Astrocyte (in vitro differentiated cells and primary cell): ENCODE data around the gene CRYZ. TPM values are rescaled to one million over a fixed set of nuclear protein-coding genes. Genes with fewer than 3 reads are reported as not detected.

Experiments
- DNase-seq: peaks from one replicate; pipeline ENCODE4 v3.0.0-alpha.2; 2010; ENCODE audit warnings: low read depth
- FAIRE-seq: peaks from 2 replicates; lab custom pipeline; 2011; peaks lifted over from hg19 to GRCh38; lab: Jason Lieb, UNC
- H2AFZ ChIP-seq: 2 replicates; pipeline ENCODE4 v1.6.0; 2012; ENCODE audit warnings: low read depth, low read length, inconsistent platforms
- H3K27ac ChIP-seq: 2 replicates; pipeline ENCODE4 v1.5.1; 2011; ENCODE audit warnings: low read depth, low read length, inconsistent platforms
- H3K27me3 ChIP-seq: 2 replicates; pipeline ENCODE4 v1.6.0; 2011; ENCODE audit warnings: low read length, inconsistent platforms; ENCODE audit not compliant: insufficient read depth
- H3K36me3 ChIP-seq: 2 replicates; pipeline ENCODE4 v1.5.1; 2011; ENCODE audit warnings: low read length, inconsistent platforms; ENCODE audit not compliant: insufficient read depth
- H3K4me1 ChIP-seq: 2 replicates; pipeline ENCODE4 v1.5.1; 2011; ENCODE audit warnings: low read length, inconsistent platforms; ENCODE audit not compliant: insufficient read depth
- H3K4me2 ChIP-seq: 2 replicates; pipeline ENCODE4 v1.6.0; 2012; ENCODE audit warnings: low read length, inconsistent platforms
- H3K4me3 ChIP-seq: 2 replicates; pipeline ENCODE4 v1.5.1; 2011; ENCODE audit warnings: low read depth, mild to moderate bottlenecking, low read length, inconsistent platforms; ENCODE audit not compliant: insufficient read depth
- H3K79me2 ChIP-seq: 2 replicates; pipeline ENCODE4 v1.6.0; 2012; ENCODE audit warnings: mild to moderate bottlenecking, low read length, inconsistent platforms; ENCODE audit not compliant: insufficient read depth
- H3K9ac ChIP-seq: 2 replicates; pipeline ENCODE4 v1.6.0; 2012; ENCODE audit warnings: mild to moderate bottlenecking, low read length, inconsistent platforms
- H3K9me3 ChIP-seq: 2 replicates; pipeline ENCODE4 v1.5.1; 2012; ENCODE audit warnings: low read depth, mild to moderate bottlenecking, low read length, inconsistent platforms; ENCODE audit not compliant: insufficient read depth
- H4K20me1 ChIP-seq: 2 replicates; pipeline ENCODE4 v1.6.0; 2012; ENCODE audit warnings: low read length, inconsistent platforms; ENCODE audit not compliant: insufficient read depth
- H3K27ac Mint-ChIP-seq: one replicate; pipeline ENCODE4 v1.8.0; 2021; ENCODE audit warnings: mild to moderate bottlenecking, mixed read lengths; ENCODE audit not compliant: unreplicated experiment
- H3K27me3 Mint-ChIP-seq: one replicate; pipeline ENCODE4 v1.8.0; 2021; ENCODE audit warnings: low read depth, mixed read lengths; ENCODE audit not compliant: unreplicated experiment
- H3K36me3 Mint-ChIP-seq: one replicate; pipeline ENCODE4 v1.8.0; 2021; ENCODE audit warnings: low read depth, mixed read lengths; ENCODE audit not compliant: unreplicated experiment
- H3K4me1 Mint-ChIP-seq: one replicate; pipeline ENCODE4 v1.8.0; 2021; ENCODE audit warnings: low read depth, mixed read lengths; ENCODE audit not compliant: unreplicated experiment
- H3K4me3 Mint-ChIP-seq: one replicate; pipeline ENCODE4 v1.8.0; 2021; ENCODE audit warnings: mild to moderate bottlenecking, moderate library complexity, mixed read lengths; ENCODE audit not compliant: unreplicated experiment
- H3K9me3 Mint-ChIP-seq: one replicate; pipeline ENCODE4 v1.8.0; 2021; ENCODE audit warnings: mild to moderate bottlenecking, mixed read lengths; ENCODE audit not compliant: unreplicated experiment
- CTCF ChIP-seq: IDR thresholded peaks from 2 replicates; pipeline ENCODE4 v1.5.1; 2011; ENCODE audit warnings: low read depth, mild to moderate bottlenecking, inconsistent platforms, low read length, moderate library complexity; ENCODE audit not compliant: insufficient read depth
- EZH2 ChIP-seq: IDR thresholded peaks from 2 replicates; pipeline ENCODE4 v1.6.1; 2012; ENCODE audit warnings: mild to moderate bottlenecking, low read length, inconsistent platforms; ENCODE audit not compliant: insufficient read depth
- total RNA-seq: library from RNA; stranded (reverse); gene quantifications from 2 replicates; pipeline ENCODE4 v1.2.1, GENCODE V29; 2021

Gene CRYZ
- total RNA-seq, 1 donor from 2014 or later = 31.0 TPM

GRCh38 chr1:74681001-74681400 is 51.8 kb downstream of the CRYZ start:
- no peak overlapping the region for H3K27ac Mint-ChIP-seq
- no peak overlapping the region for H3K27ac ChIP-seq
- H3K4me3 ChIP-seq = no peak overlapping the region
- no peaks in the 10 kb centered on the region for H3K27me3 Mint-ChIP-seq
- no peaks in the 10 kb centered on the region for H3K4me1 ChIP-seq
- no peaks in the 10 kb centered on the region for H3K79me2 ChIP-seq
- H3K27me3 ChIP-seq = no peaks in the 10 kb centered on the region
- H3K36me3 ChIP-seq = no peaks in the 10 kb centered on the region
- no peak overlapping the region for H2AFZ ChIP-seq
- no peaks in the 10 kb centered on the region for H3K9me3 ChIP-seq
- no peak overlapping the region for H3K9ac ChIP-seq
- no peak overlapping the region for H3K4me2 ChIP-seq
- no peak for DNase-seq
- H4K20me1 ChIP-seq = no peaks in the 10 kb centered on the region
- no peaks in the 10 kb centered on the region for H3K36me3 Mint-ChIP-seq
- no peak for TF ChIP-seq EZH2
- no peak for TF ChIP-seq CTCF
- H3K4me1 Mint-ChIP-seq = no peaks in the 10 kb centered on the region
- no peak overlapping the region for H3K4me3 Mint-ChIP-seq
- H3K9me3 Mint-ChIP-seq = no peaks in the 10 kb centered on the region
- FAIRE-seq = no peak

- DNase-seq = peak; percentile 20
Observed at GRCh38 chr1:74679811-74680210, 53.0 kb downstream of the CRYZ start.

More at GRCh38 chr1:74679811-74680210, 53.0 kb downstream of the CRYZ start:
- Mint-ChIP-seq H3K27me3 (peaks cover 3% of the 10 kb centered on the region), H3K4me1 (no peaks in the 10 kb centered on the region), H3K4me3 (no peak overlapping the region), H3K36me3 (no peaks in the 10 kb centered on the region), H3K27ac (no peak overlapping the region), H3K9me3 (no peaks in the 10 kb centered on the region)
- H4K20me1 ChIP-seq = no peaks in the 10 kb centered on the region
- H2AFZ ChIP-seq = no peak overlapping the region
- H3K9ac ChIP-seq = no peak overlapping the region
- no peaks in the 10 kb centered on the region for H3K27me3 ChIP-seq
- H3K27ac ChIP-seq = no peak overlapping the region
- no peaks in the 10 kb centered on the region for H3K79me2 ChIP-seq
- FAIRE-seq = no peak
- H3K4me2 ChIP-seq = no peak overlapping the region
- no peaks in the 10 kb centered on the region for H3K36me3 ChIP-seq
- no peak overlapping the region for H3K4me3 ChIP-seq
- H3K9me3 ChIP-seq = no peaks in the 10 kb centered on the region
- TF ChIP-seq EZH2 (no peak), CTCF (no peak)
- H3K4me1 ChIP-seq = no peaks in the 10 kb centered on the region
